T-cell (primary cell): ENCODE measurements around the gene CRKL. TPM values are rescaled to one million over a fixed set of nuclear protein-coding genes. Genes with fewer than 3 reads are reported as not detected.
"Not testable (repeated sequence)": the region's sequence is repeated elsewhere in the genome, so short reads cannot be mapped to it uniquely, and the experiment has no call there.

ENCODE experiments used
- ATAC-seq, 4 experiments: fragments of 200-7000 bp in 3 of 4; fragments of 150-1000 bp in 1 of 4; cut with Tn5 transposase; replicated peaks in 1 of 4; 1 replicate in 3 of 4; 2 replicates in 1 of 4; pipeline ENCODE4 v1.10.0; 2021; ENCODE audit warnings: moderate library complexity in 3 of 4, mild to moderate bottlenecking in 2 of 4, moderate number of reproducible peaks in 1 of 4
- CTCF ChIA-PET, 2 donors: fragments of 300-600 bp; sonication (Branson Sonifier 250); formaldehyde crosslinking; loops; one replicate each; lab custom pipeline; 2022; ENCODE audit warnings: antibody characterized with exemption in 2 of 2; lab: Charles Lee
- POLR2A ChIA-PET, 2 donors: fragments of 300-600 bp; sonication (Branson Sonifier 250); formaldehyde crosslinking; loops; one replicate each; lab custom pipeline; 2022; ENCODE audit warnings: antibody characterized with exemption in 2 of 2; lab: Charles Lee
- DNase-seq, 35 experiments: peaks; one replicate each; pipeline versions ENCODE4 v3.0.0 to v3.0.0-alpha.2; 2013 to 2023
- H3K27ac ChIP-seq: one replicate; pipeline ENCODE4 v1.5.1; 2013; ENCODE audit warnings: low read length
- H3K27me3 ChIP-seq, 2 experiments: replicated peaks in 1 of 2; 1 replicate in 1 of 2; 2 replicates in 1 of 2; pipeline versions ENCODE4 v1.6.1 to v1.7.0; 2013; ENCODE audit warnings: low read length in 1 of 2, mixed read lengths in 1 of 2; ENCODE audit not compliant: control insufficient read depth in 2 of 2, insufficient read depth in 2 of 2; ENCODE audit errors: extremely low read depth in 1 of 2
- H3K36me3 ChIP-seq, 2 donors: 1 replicate in 1 of 2; 2 replicates in 1 of 2; pipeline versions ENCODE4 v1.6.1 to v1.7.0; 2013; ENCODE audit warnings: low read length in 1 of 2; ENCODE audit not compliant: control insufficient read depth in 2 of 2, insufficient read depth in 1 of 2; ENCODE audit errors: extremely low read depth in 1 of 2
- H3K4me1 ChIP-seq, 2 experiments: 1 replicate in 1 of 2; 2 replicates in 1 of 2; pipeline versions ENCODE4 v1.6.1 to v1.7.0; 2013; ENCODE audit warnings: low read length in 2 of 2, mixed read lengths in 1 of 2; ENCODE audit not compliant: insufficient read depth in 2 of 2, control insufficient read depth in 1 of 2; ENCODE audit errors: extremely low read depth in 1 of 2
- H3K4me3 ChIP-seq, 2 donors: 1 replicate in 1 of 2; 2 replicates in 1 of 2; pipeline versions ENCODE4 v1.5.1 to v1.7.0; 2013; ENCODE audit warnings: mild to moderate bottlenecking in 2 of 2, low read length in 1 of 2, moderate library complexity in 1 of 2; ENCODE audit not compliant: control insufficient read depth in 1 of 2; ENCODE audit errors: extremely low read depth in 1 of 2
- H3K9me3 ChIP-seq: 2 replicates; pipeline ENCODE4 v1.7.0; 2013
- H3K27ac Mint-ChIP-seq, 2 donors: one replicate each; pipeline ENCODE4 v1.8.0; 2020 to 2021; ENCODE audit warnings: mild to moderate bottlenecking in 2 of 2, mixed read lengths in 2 of 2
- H3K27me3 Mint-ChIP-seq, 2 donors: one replicate each; pipeline ENCODE4 v1.8.0; 2021 to 2022; ENCODE audit warnings: mixed read lengths in 2 of 2
- H3K36me3 Mint-ChIP-seq: one replicate; pipeline ENCODE4 v1.8.0; 2021; ENCODE audit warnings: mixed read lengths
- H3K4me1 Mint-ChIP-seq, 3 donors: one replicate each; pipeline ENCODE4 v1.8.0; 2020 to 2022; ENCODE audit warnings: mixed read lengths in 3 of 3, mild to moderate bottlenecking in 1 of 3
- H3K4me3 Mint-ChIP-seq, 3 donors: one replicate each; pipeline ENCODE4 v1.8.0; 2020 to 2022; ENCODE audit warnings: mild to moderate bottlenecking in 3 of 3, mixed read lengths in 3 of 3, moderate library complexity in 3 of 3
- H3K9me3 Mint-ChIP-seq, 3 donors: one replicate each; pipeline ENCODE4 v1.8.0; 2020 to 2022; ENCODE audit warnings: mixed read lengths in 3 of 3
- WGBS: methylation state at CpG from one replicate; pipeline ENCODE4 v1.1.5; 2013; ENCODE audit warnings: missing lambda C conversion rate; ENCODE audit not compliant: insufficient coverage; 5-methylcytosine and 5-hydroxymethylcytosine counted together
- total RNA-seq, 35 experiments: library from RNA in 6 of 35; stranded (reverse) in 6 of 35; fragments of 120-200 nt in 1 of 35; gene quantifications; one replicate each; pipeline versions ENCODE4 v1.2.1 to v1.2.4 and lab custom pipeline; 2013 to 2026

Gene CRKL
- total RNA-seq, 5 donors from 2014 or later (not counting 1 experiment from before 2014, with no cell fraction given): 41.7 to 87.7 (median 85.4) TPM

- no peak for DNase-seq
- ChIA-PET POLR2A (no interaction called here), CTCF (no interaction called here)
- peaks cover 69 to 71% (median 71%) of the 10 kb centered on the region in 3 donors for H3K4me1 Mint-ChIP-seq
- no peak overlapping the region for H3K27ac Mint-ChIP-seq
- ATAC-seq: no peak
- no CpG with 5 or more reads among the region's 1 CpG for WGBS
- H3K4me3 ChIP-seq: no peak overlapping the region
- H3K27me3 Mint-ChIP-seq: no peaks in the 10 kb centered on the region
- no peaks in the 10 kb centered on the region for H3K9me3 ChIP-seq
- peaks cover 26% of the 10 kb centered on the region for H3K36me3 Mint-ChIP-seq
- H3K4me1 ChIP-seq: peaks cover 2 to 48% of the 10 kb centered on the region in 2 experiments
- H3K4me3 Mint-ChIP-seq: peak overlapping the region in 1 of 3 donors; percentile 10
- peaks cover 3 to 17% of the 10 kb centered on the region in 2 donors for H3K36me3 ChIP-seq
- H3K27me3 ChIP-seq: no peaks in the 10 kb centered on the region
- H3K9me3 Mint-ChIP-seq: no peaks in the 10 kb centered on the region
- no peak overlapping the region for H3K27ac ChIP-seq
Observed at GRCh38 chr22:20930004-20930403, 12.8 kb downstream of the CRKL start.

GRCh38 chr22:20930435-20930834, 13.2 kb downstream of the CRKL start:
- CTCF ChIA-PET, H3K9me3 Mint-ChIP-seq, H3K27me3 ChIP-seq, H3K27me3 Mint-ChIP-seq, DNase-seq, H3K27ac Mint-ChIP-seq, ATAC-seq, H3K4me3 ChIP-seq, H3K4me3 Mint-ChIP-seq, H3K27ac ChIP-seq, H3K9me3 ChIP-seq: not testable (repeated sequence)
- Histone ChIP-seq H3K36me3 (peaks cover 3 to 21% of the 10 kb centered on the region in 2 donors), H3K4me1 (peaks cover 2 to 48% of the 10 kb centered on the region in 2 experiments)
- POLR2A ChIA-PET: interaction anchor here in 1 of 2 donors (0.5 kb wide), 1 partner anchor 770 kb away, joined by 4 read pairs; no protein-coding TSS in a partner anchor
- WGBS: no CpG with 5 or more reads among the region's 12 CpGs
- peaks cover 25% of the 10 kb centered on the region for H3K36me3 Mint-ChIP-seq
- H3K4me1 Mint-ChIP-seq: peaks cover 69 to 71% (median 71%) of the 10 kb centered on the region in 3 donors

GRCh38 chr22:20931126-20931654, 14.0 kb downstream of the CRKL start:
- Histone ChIP-seq H3K27ac (no peak overlapping the region), H3K36me3 (peaks cover 3 to 28% of the 10 kb centered on the region in 2 donors), H3K4me3 (no peak overlapping the region), H3K9me3 (no peaks in the 10 kb centered on the region), H3K4me1 (peaks cover 2 to 51% of the 10 kb centered on the region in 2 experiments), H3K27me3 (no peaks in the 10 kb centered on the region)
- Mint-ChIP-seq H3K36me3 (peaks cover 24% of the 10 kb centered on the region), H3K4me3 (no peak overlapping the region), H3K27me3 (no peaks in the 10 kb centered on the region), H3K4me1 (peaks cover 67 to 71% (median 69%) of the 10 kb centered on the region in 3 donors), H3K27ac (no peak overlapping the region), H3K9me3 (no peaks in the 10 kb centered on the region)
- DNase-seq (no peak), ATAC-seq (no peak)
- no CpG with 5 or more reads among the region's 4 CpGs for WGBS
- POLR2A ChIA-PET: interaction anchor here (0.5 to 0.7 kb wide), 2 partner anchors 481 to 769 kb away, joined by 4 read pairs; no protein-coding TSS in a partner anchor
- CTCF ChIA-PET: interaction anchor here in 1 of 2 donors (0.7 kb wide), 1 partner anchor 28 kb away, joined by 3 read pairs; no protein-coding TSS in a partner anchor

GRCh38 chr22:20933910-20934309, 16.7 kb downstream of the CRKL start:
- peaks cover 3 to 34% of the 10 kb centered on the region in 2 donors for H3K36me3 ChIP-seq
- 95% methylated on average over 5 of the region's 7 CpGs for whole genome bisulfite sequencing
- DNase-seq: no peak
- Mint-ChIP-seq H3K4me3 (peak overlapping the region in 1 of 3 donors; percentile 11), H3K9me3 (no peaks in the 10 kb centered on the region), H3K36me3 (peaks cover 29% of the 10 kb centered on the region), H3K27ac (no peak overlapping the region), H3K4me1 (peaks cover 76 to 81% (median 80%) of the 10 kb centered on the region in 3 donors), H3K27me3 (no peaks in the 10 kb centered on the region)
- POLR2A ChIA-PET: no interaction called here
- no peaks in the 10 kb centered on the region for H3K9me3 ChIP-seq
- no peaks in the 10 kb centered on the region for H3K27me3 ChIP-seq
- CTCF ChIA-PET: interaction anchor here in 1 of 2 donors (0.6 kb wide), 2 partner anchors 42 to 48 kb away, joined by 3 to 8 read pairs; no protein-coding TSS in a partner anchor
- H3K4me1 ChIP-seq: peaks cover 5 to 46% of the 10 kb centered on the region in 2 experiments
- ATAC-seq: no peak
- H3K27ac ChIP-seq: no peak overlapping the region
- no peak overlapping the region for H3K4me3 ChIP-seq

- H3K4me3 Mint-ChIP-seq, CTCF ChIA-PET, H3K9me3 ChIP-seq, H3K27ac ChIP-seq, H3K27me3 ChIP-seq, H3K27ac Mint-ChIP-seq, H3K27me3 Mint-ChIP-seq, H3K4me3 ChIP-seq, DNase-seq, H3K9me3 Mint-ChIP-seq, ATAC-seq: not testable (repeated sequence)
- Mint-ChIP-seq H3K36me3 (peaks cover 29% of the 10 kb centered on the region), H3K4me1 (peaks cover 79 to 82% (median 81%) of the 10 kb centered on the region in 3 donors)
- peaks cover 5 to 49% of the 10 kb centered on the region in 2 experiments for H3K4me1 ChIP-seq
- peaks cover 3 to 34% of the 10 kb centered on the region in 2 donors for H3K36me3 ChIP-seq
- WGBS: 94% methylated on average over 5 of the region's 9 CpGs
- POLR2A ChIA-PET: interaction anchor here (0.7 kb wide), 2 partner anchors 12 to 18 kb away, joined by 3 to 4 read pairs; no protein-coding TSS in a partner anchor
Observed at GRCh38 chr22:20935049-20935448, 17.8 kb downstream of the CRKL start.

GRCh38 chr22:20935780-20936539, 18.8 kb downstream of the CRKL start:
- H3K27me3 Mint-ChIP-seq, H3K27ac Mint-ChIP-seq, H3K4me3 ChIP-seq, ATAC-seq, H3K9me3 ChIP-seq, H3K9me3 Mint-ChIP-seq, H3K27ac ChIP-seq, CTCF ChIA-PET, DNase-seq, H3K27me3 ChIP-seq: not testable (repeated sequence)
- 84% methylated on average over 5 of the region's 11 CpGs for WGBS
- H3K36me3 ChIP-seq: peaks cover 3 to 34% of the 10 kb centered on the region in 2 donors
- POLR2A ChIA-PET: interaction anchor here in 1 of 2 donors (0.7 kb wide), 1 partner anchor 13 kb away, joined by 4 read pairs; no protein-coding TSS in a partner anchor
- peaks cover 5 to 53% of the 10 kb centered on the region in 2 experiments for H3K4me1 ChIP-seq
- peaks cover 34% of the 10 kb centered on the region for H3K36me3 Mint-ChIP-seq
- peaks cover 83 to 85% (median 83%) of the 10 kb centered on the region in 3 donors for H3K4me1 Mint-ChIP-seq
- H3K4me3 Mint-ChIP-seq: peak overlapping the region in 2 of 3 donors; percentile 2 to 36
